ENCODE results near the gene STK10. TPM values are rescaled to one million over a fixed set of nuclear protein-coding genes. Genes with fewer than 3 reads are reported as not detected.

The STK10 gene
- total and polyA plus RNA-seq, 9 of the 15 experiments (the other 6 are each of a cell fraction or from before 2014, with no cell fraction given), result 0.30 to 6.7 (median 2.4) TPM

DNA sequence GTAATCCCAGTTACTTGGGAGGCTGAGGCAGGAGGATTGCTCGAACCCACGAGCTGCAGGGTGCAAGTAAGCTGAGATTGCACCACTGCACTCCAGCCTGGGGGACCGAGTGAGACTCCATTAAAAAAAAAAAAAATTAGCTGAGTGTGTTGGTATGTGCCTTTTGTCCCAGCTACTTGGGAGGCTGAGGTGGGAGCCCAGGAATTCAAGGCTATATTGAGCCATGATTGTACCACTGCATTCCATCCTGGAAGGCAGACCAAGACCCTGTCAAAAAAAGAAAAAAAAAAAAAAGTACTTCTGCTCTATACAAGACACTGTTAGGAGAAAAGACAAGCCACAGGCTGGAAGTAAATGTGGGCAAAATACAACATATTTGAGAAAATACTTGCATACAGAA is 113.1 kb downstream of the STK10 start (continued):
- TF ChIP-seq HNRNPUL1 (IDR thresholded peaks at IDR 0.05; ENCODE audit: low read length) (no peak), NBN (IDR thresholded peaks at IDR 0.05; ENCODE audit: low read depth) (no peak), PPARD (CRISPR knock-in tag; IDR thresholded peaks at IDR 0.05) (no peak), KAT8 (IDR thresholded peaks at IDR 0.05; ENCODE audit: low read depth) (no peak), CEBPG (CRISPR knock-in tag; IDR thresholded peaks at IDR 0.05) (no peak), CEBPG (tag; conservative IDR thresholded peaks at IDR 0.05 in 1 of 2, IDR thresholded peaks at IDR 0.05 in 1 of 2) (no peak)
- TF ChIP-seq, protein P1, sequence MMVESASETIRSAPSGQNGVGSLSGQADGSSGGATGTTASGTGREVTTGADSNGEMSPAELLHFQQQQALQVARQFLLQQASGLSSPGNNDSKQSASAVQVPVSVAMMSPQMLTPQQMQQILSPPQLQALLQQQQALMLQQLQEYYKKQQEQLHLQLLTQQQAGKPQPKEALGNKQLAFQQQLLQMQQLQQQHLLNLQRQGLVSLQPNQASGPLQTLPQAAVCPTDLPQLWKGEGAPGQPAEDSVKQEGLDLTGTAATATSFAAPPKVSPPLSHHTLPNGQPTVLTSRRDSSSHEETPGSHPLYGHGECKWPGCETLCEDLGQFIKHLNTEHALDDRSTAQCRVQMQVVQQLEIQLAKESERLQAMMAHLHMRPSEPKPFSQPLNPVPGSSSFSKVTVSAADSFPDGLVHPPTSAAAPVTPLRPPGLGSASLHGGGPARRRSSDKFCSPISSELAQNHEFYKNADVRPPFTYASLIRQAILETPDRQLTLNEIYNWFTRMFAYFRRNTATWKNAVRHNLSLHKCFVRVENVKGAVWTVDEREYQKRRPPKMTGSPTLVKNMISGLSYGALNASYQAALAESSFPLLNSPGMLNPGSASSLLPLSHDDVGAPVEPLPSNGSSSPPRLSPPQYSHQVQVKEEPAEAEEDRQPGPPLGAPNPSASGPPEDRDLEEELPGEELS (CRISPR knock-in tag; IDR thresholded peaks at IDR 0.05; ENCODE audit: borderline replicate concordance), result no peak

DNA sequence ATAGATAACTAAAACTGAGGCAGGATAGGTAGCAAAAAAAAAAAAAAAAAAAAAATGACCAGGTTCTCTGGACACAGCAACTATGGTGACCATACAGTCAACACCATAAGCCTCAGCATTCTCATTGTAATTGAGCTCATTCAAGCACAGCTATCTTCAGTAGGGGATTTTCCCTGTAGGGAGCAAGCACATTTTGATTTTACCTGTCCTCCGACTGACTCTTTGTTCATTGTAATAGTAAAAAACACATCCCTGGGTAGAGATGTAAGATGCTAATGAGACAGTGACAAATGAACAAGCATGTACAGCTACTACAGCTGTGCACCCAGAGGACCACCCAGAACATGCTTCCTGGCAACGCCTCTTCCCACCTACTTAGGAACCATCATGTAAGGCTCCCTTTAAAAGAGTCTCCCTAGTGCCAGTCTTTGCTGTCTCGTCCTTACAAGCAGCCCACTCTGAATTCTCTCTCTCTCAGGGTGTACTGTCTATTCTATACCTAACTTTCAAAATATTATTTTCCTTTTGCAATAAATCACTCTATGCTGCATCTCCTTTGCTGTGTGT is 116.6 kb downstream of the STK10 start:
- ATAC-seq (no peak), DNase-seq (ENCODE audit: extremely low read depth in 1 of 4, low spot score in 3 of 4) (no peak), FAIRE-seq (no peak)
- H3K36me3 ChIP-seq (ENCODE audit: control insufficient read depth, insufficient read depth, low read length), result no peaks in the 10 kb centered on the region
- POLR2A ChIA-PET, result interaction anchor here (0.6 kb wide), 1 partner anchor 94 kb away, joined by 4 read pairs; no protein-coding TSS in a partner anchor
- TF ChIP-seq SRSF7 (optimal IDR thresholded peaks at IDR 0.05; ENCODE audit: low read depth, low read length) (no peak), RBM39 (optimal IDR thresholded peaks at IDR 0.05; ENCODE audit: low read depth, low read length) (no peak), ELF2 (CRISPR knock-in tag; IDR thresholded peaks at IDR 0.05) (no peak), CREBBP (IDR thresholded peaks at IDR 0.05; ENCODE audit: low read depth, low read length) (no peak), POLR2A (conservative IDR thresholded peaks at IDR 0.05) (no peak), RAD51 (IDR thresholded peaks at IDR 0.05; ENCODE audit: borderline replicate concordance, low read depth) (no peak)
- H3K4me2 ChIP-seq (ENCODE audit: insufficient read depth, low read length), result no peak overlapping the region
- 14% methylated on average over 3 of the region's 3 CpGs for WGBS (ENCODE audit: insufficient coverage, low coverage, missing lambda C conversion rate)
- H3K79me2 ChIP-seq (ENCODE audit: control insufficient read depth, insufficient read depth, low read length), result no peaks in the 10 kb centered on the region
- H3K27ac ChIP-seq (ENCODE audit: extremely low read depth, low read depth, low read length), result no peak overlapping the region
- BruUV-seq (replicated peaks), result no TSS peak
- in situ Hi-C loops (cut with MboI), result no loop called here
- CTCF ChIA-PET (ENCODE audit: low intra/inter-chr PET ratio), result no interaction called here
- H3K9ac ChIP-seq (ENCODE audit: insufficient read depth in 1 of 2, low read depth in 2 of 2, low read length in 2 of 2), result no peak overlapping the region
- H3K9me1 ChIP-seq (ENCODE audit: control insufficient read depth, insufficient read depth, low read length), result no peaks in the 10 kb centered on the region
- 0 out of 2 replicates have a peak, but pooled peaks cover 1% of the 10 kb centered on the region for H3K9me3 ChIP-seq (replicated peaks; ENCODE audit: control insufficient read depth, insufficient read depth, low read depth, low read length)
- no peaks in the 10 kb centered on the region for H4K20me1 ChIP-seq (replicated peaks; ENCODE audit: control insufficient read depth, insufficient read depth, low read length)
- H3K27me3 ChIP-seq (ENCODE audit: control insufficient read depth in 2 of 2, insufficient read depth in 2 of 2, low read length in 2 of 2), result no peaks in the 10 kb centered on the region; a peak in 1 of 5 replicates
- no peak overlapping the region for H2AFZ ChIP-seq (ENCODE audit: low read depth, low read length)
- intact Hi-C loops (cut with micrococcal nuclease), result no loop called here
- H3K4me3 ChIP-seq, result no peak overlapping the region
- H3K4me1 ChIP-seq (replicated peaks in 1 of 2; ENCODE audit: control insufficient read depth in 2 of 2, insufficient read depth in 2 of 2, low read length in 2 of 2), result no peaks in the 10 kb centered on the region
